GM12875 (cell line): ENCODE data around the gene NOD1.
"Not testable (repeated sequence)": the region's sequence is repeated elsewhere in the genome, so short reads cannot be mapped to it uniquely, and the experiment has no call there.

Experiments
- H3K4me3 ChIP-seq: one replicate; pipeline ENCODE4 v1.5.1; 2011; ENCODE audit warnings: low read depth, low read length, control low read depth
- CTCF ChIP-seq: IDR thresholded peaks from 2 replicates; pipeline ENCODE4 v1.5.1; 2011; ENCODE audit warnings: low read depth, mild to moderate bottlenecking, control low read depth, inconsistent platforms, low read length, moderate library complexity, borderline replicate concordance; ENCODE audit not compliant: insufficient read depth

Gene NOD1

GRCh38 chr7:30423788-30424505 lies 54.6 kb downstream of the NOD1 start:
- no peak overlapping the region for H3K4me3 ChIP-seq
- TF ChIP-seq CTCF: no peak

GRCh38 chr7:30422922-30423321 lies 55.7 kb downstream of the NOD1 start:
- H3K4me3 ChIP-seq: no peak overlapping the region
- no peak for TF ChIP-seq CTCF

- no peak overlapping the region for H3K4me3 ChIP-seq
- no peak for TF ChIP-seq CTCF
Observed at GRCh38 chr7:30421647-30422196, 56.9 kb downstream of the NOD1 start.

- H3K4me3 ChIP-seq: no peak overlapping the region
- TF ChIP-seq CTCF: no peak
Observed at GRCh38 chr7:30420662-30421061, 57.9 kb downstream of the NOD1 start.

GRCh38 chr7:30420080-30420479 lies 58.5 kb downstream of the NOD1 start:
- H3K4me3 ChIP-seq: not testable (repeated sequence)

GRCh38 chr7:30413864-30414263 lies 64.7 kb downstream of the NOD1 start:
- no peak overlapping the region for H3K4me3 ChIP-seq
- no peak for TF ChIP-seq CTCF

GRCh38 chr7:30412782-30413504 lies 65.6 kb downstream of the NOD1 start:
- peak; percentile 23; the same call in 1 of the 2 replicates for TF ChIP-seq CTCF
- no peak overlapping the region for H3K4me3 ChIP-seq
